Measurements from ENCODE around the gene PLXNA1. TPM values are rescaled to one million over a fixed set of nuclear protein-coding genes. Genes with fewer than 3 reads are reported as not detected.

PLXNA1 gene
- total RNA-seq, 1 experiment from 2014 or later = 80.6 TPM

GRCh38 chr3:127016043-127016343 lies 33.1 kb downstream of the PLXNA1 start:
- CTCF ChIA-PET = no interaction called here
- H3K36me3 ChIP-seq (ENCODE audit: control insufficient read depth, insufficient read depth, low read length) = no peaks in the 10 kb centered on the region

GRCh38 chr3:127016461-127016860 lies 33.5 kb downstream of the PLXNA1 start:
- Histone ChIP-seq H3K9me3 (ENCODE audit: control insufficient read depth, insufficient read depth, low read depth, low read length) (no peaks in the 10 kb centered on the region), H3K4me3 (ENCODE audit: low read depth in 2 of 2, low read length in 2 of 2) (no peak overlapping the region), H3K36me3 (ENCODE audit: control insufficient read depth, insufficient read depth, low read length) (no peaks in the 10 kb centered on the region), H3K27me3 (ENCODE audit: control insufficient read depth, insufficient read depth, low read length) (no peaks in the 10 kb centered on the region), H3K4me1 (ENCODE audit: control insufficient read depth, insufficient read depth, low read length) (peaks cover 7% of the 10 kb centered on the region), H3K27ac (ENCODE audit: low read length) (no peak overlapping the region)
- CTCF ChIA-PET = no interaction called here
- BruUV-seq (replicated peaks) = no TSS peak
- TF ChIP-seq REST (IDR thresholded peaks at IDR 0.05; ENCODE audit: insufficient read depth in 1 of 2, low read depth in 2 of 2, low read length in 1 of 2) = no peak
- TF ChIP-seq SIN3A (IDR thresholded peaks at IDR 0.05; ENCODE audit: borderline replicate concordance, insufficient read depth, low read depth, low read length) = no peak
- no peak for TF ChIP-seq POLR2AphosphoS5 (IDR thresholded peaks at IDR 0.05; ENCODE audit: low read depth, low read length)
- no peak for TF ChIP-seq TCF7L2 (IDR thresholded peaks at IDR 0.05; ENCODE audit: low read depth, low read length)
- no peak for TF ChIP-seq CTCF (IDR thresholded peaks at IDR 0.05)
- DNase-seq (ENCODE audit: low read depth, low spot score) (no peak), ATAC-seq (no peak)
- intact Hi-C loops (cut with micrococcal nuclease; ENCODE audit: unreplicated experiment) (no loop called here), in situ Hi-C loops (cut with HindIII; ENCODE audit: low pct_unique_long_range_greater_than_20kb, low sequenced_read_pairs) (no loop called here)
- POLR2A ChIA-PET = no interaction called here

More at GRCh38 chr3:127016043-127016343, 33.1 kb downstream of the PLXNA1 start:
- intact Hi-C loops (cut with micrococcal nuclease; ENCODE audit: unreplicated experiment) = no loop called here
- Histone ChIP-seq H3K4me3 (ENCODE audit: low read depth in 2 of 2, low read length in 2 of 2) (no peak overlapping the region), H3K27ac (ENCODE audit: low read length) (no peak overlapping the region), H3K9me3 (ENCODE audit: control insufficient read depth, insufficient read depth, low read depth, low read length) (no peaks in the 10 kb centered on the region), H3K27me3 (ENCODE audit: control insufficient read depth, insufficient read depth, low read length) (no peaks in the 10 kb centered on the region), H3K4me1 (ENCODE audit: control insufficient read depth, insufficient read depth, low read length) (peaks cover 7% of the 10 kb centered on the region)
- ATAC-seq = no peak
- POLR2A ChIA-PET = no interaction called here
- in situ Hi-C loops (cut with HindIII; ENCODE audit: low pct_unique_long_range_greater_than_20kb, low sequenced_read_pairs) = no loop called here
- no peak for DNase-seq (ENCODE audit: low read depth, low spot score)
- TF ChIP-seq CTCF (IDR thresholded peaks at IDR 0.05) (no peak), POLR2AphosphoS5 (IDR thresholded peaks at IDR 0.05; ENCODE audit: low read depth, low read length) (no peak), SIN3A (IDR thresholded peaks at IDR 0.05; ENCODE audit: borderline replicate concordance, insufficient read depth, low read depth, low read length) (no peak), TCF7L2 (IDR thresholded peaks at IDR 0.05; ENCODE audit: low read depth, low read length) (no peak), REST (IDR thresholded peaks at IDR 0.05; ENCODE audit: insufficient read depth in 1 of 2, low read depth in 2 of 2, low read length in 1 of 2) (no peak)
- BruUV-seq (replicated peaks) = no TSS peak

All from Panc1 (cell line).